Aorta (tissue), 5 donors: ENCODE measurements around the gene NPIPA7. TPM values are rescaled to one million over a fixed set of nuclear protein-coding genes. Genes with fewer than 3 reads are reported as not detected.
"Not testable (repeated sequence)": the region's sequence is repeated elsewhere in the genome, so short reads cannot be mapped to it uniquely, and the experiment has no call there.

Experiments
- ATAC-seq: fragments of 200-7000 bp; cut with Tn5 transposase; one replicate; pipeline ENCODE4 v1.9.1; 2022; ENCODE audit warnings: moderate library complexity; ENCODE audit not compliant: low FRiP score
- DNase-seq, 2 donors: peaks; one replicate each; pipeline ENCODE4 v3.0.0-alpha.2; 2020
- H3K27ac ChIP-seq, 2 donors: one replicate each; pipeline ENCODE4 v1.5.1; 2013; ENCODE audit warnings: low read length in 2 of 2, mild to moderate bottlenecking in 2 of 2, moderate library complexity in 2 of 2, control low read depth in 1 of 2, inconsistent platforms in 1 of 2, low read depth in 1 of 2
- H3K27me3 ChIP-seq, 2 donors: one replicate each; pipeline ENCODE4 v1.6.1; 2013; ENCODE audit warnings: control low read depth in 1 of 2, low read length in 1 of 2, mild to moderate bottlenecking in 1 of 2, moderate library complexity in 1 of 2; ENCODE audit not compliant: insufficient read depth in 2 of 2, control insufficient read depth in 1 of 2
- H3K36me3 ChIP-seq, 2 donors: one replicate each; pipeline ENCODE4 v1.6.1; 2013; ENCODE audit warnings: control low read depth in 1 of 2, low read length in 1 of 2, mild to moderate bottlenecking in 1 of 2; ENCODE audit not compliant: insufficient read depth in 2 of 2, control insufficient read depth in 1 of 2
- H3K4me1 ChIP-seq, 2 donors: one replicate each; pipeline ENCODE4 v1.6.1; 2013; ENCODE audit warnings: low read length in 2 of 2, control low read depth in 1 of 2, mild to moderate bottlenecking in 1 of 2, moderate library complexity in 1 of 2; ENCODE audit not compliant: insufficient read depth in 2 of 2, control insufficient read depth in 1 of 2
- H3K4me3 ChIP-seq, 2 donors: one replicate each; pipeline ENCODE4 v1.5.1; 2013; ENCODE audit warnings: low read length in 2 of 2, control low read depth in 1 of 2, mild to moderate bottlenecking in 1 of 2
- H3K9me3 ChIP-seq: one replicate; pipeline ENCODE4 v1.6.1; 2013; ENCODE audit warnings: mild to moderate bottlenecking, low read length; ENCODE audit not compliant: control insufficient read depth
- WGBS, 2 donors: extraction: QIAGEN DNeasy Blood & Tissue Kit; methylation state at CpG; one replicate each; pipeline ENCODE4 v1.1.7; 2013; 5-methylcytosine and 5-hydroxymethylcytosine counted together
- intact Hi-C, 2 donors: fragments of 100-400 bp; cut with DNase I; formaldehyde crosslinking; loops; one replicate each; pipeline versions ENCODE4 v1.14.2 to v1.15.0; 2022
- polyA plus RNA-seq, 2 donors: library from polyadenylated mRNA; stranded (reverse); fragments of 200-250 nt; gene quantifications; one replicate each; pipeline ENCODE4 v1.2.3, GENCODE V29; 2013
- total RNA-seq, 2 donors: library from RNA; stranded (reverse); fragmentation: NEBNext Ultra II Directional; extraction: Animal tissue kit (Norgen Biotek cat#: 25700); gene quantifications; one replicate each; pipeline ENCODE4 v1.2.1, GENCODE V29; 2021
- donor health status: healthy with polysubstance abuse.
- donor health status: Bipolar disorder and iron deficiency.
- donor health status: DM: no; HTN: no; CAD: no.
- donor health status: DM: no; HTN: no; CAD: no.
- donor health status: DM: yes; HTN: yes; CAD: no.

NPIPA7 gene
- total and polyA plus RNA-seq, 4 donors = 7.5 to 25.3 (median 13.9) TPM; not detected in 1

DNA sequence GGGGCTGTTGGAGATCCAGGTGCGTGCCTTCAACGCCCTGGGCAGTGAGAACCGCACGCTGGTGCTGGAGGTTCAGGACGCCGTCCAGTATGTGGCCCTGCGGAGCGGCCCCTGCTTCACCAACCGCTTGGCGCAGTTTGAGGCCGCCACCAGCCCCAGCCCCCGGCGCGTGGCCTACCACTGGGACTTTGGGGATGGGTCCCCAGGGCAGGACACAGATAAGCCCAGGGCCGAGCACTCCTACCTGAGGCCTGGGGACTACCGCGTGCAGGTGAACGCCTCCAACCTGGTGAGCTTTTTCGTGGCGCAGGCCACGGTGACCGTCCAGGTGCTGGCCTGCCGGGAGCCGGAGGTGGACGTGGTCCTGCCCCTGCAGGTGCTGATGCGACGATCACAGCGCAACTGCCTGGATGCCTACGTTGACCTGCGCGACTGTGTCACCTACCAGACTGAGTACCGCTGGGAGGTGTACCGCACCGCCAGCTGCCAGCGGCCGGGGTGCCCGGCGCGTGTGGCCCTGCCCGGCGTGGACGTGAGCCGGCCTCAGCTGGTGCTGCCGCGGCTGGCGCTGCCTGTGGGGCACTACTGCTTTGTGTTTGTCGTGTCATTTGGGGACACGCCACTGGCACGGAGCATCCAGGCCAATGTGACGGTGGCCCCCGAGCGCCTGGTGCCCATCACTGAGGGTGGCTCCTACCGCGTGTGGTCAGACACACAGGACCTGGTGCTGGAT lies 12.2 kb upstream of the NPIPA7 start:
- H3K27ac ChIP-seq, H3K9me3 ChIP-seq, H3K27me3 ChIP-seq, H3K4me3 ChIP-seq, H3K36me3 ChIP-seq, intact Hi-C loops, H3K4me1 ChIP-seq: not testable (repeated sequence)
- ATAC-seq (peak; percentile 76), DNase-seq (peak; percentile 43 to 77)
- 97 to 98% methylated on average over 27 to 38 of the region's 54 CpGs for WGBS, 2 donors

DNA sequence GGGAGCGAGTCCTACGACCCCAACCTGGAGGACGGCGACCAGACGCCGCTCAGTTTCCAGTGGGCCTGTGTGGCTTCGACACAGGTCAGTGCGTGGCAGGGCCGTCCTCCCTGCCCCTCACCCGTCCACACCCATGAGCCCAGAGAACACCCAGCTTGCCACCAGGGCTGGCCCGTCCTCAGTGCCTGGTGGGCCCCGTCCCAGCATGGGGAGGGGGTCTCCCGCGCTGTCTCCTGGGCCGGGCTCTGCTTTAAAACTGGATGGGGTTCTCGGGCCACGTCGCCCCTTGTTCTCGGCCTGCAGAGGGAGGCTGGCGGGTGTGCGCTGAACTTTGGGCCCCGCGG lies 11.7 kb upstream of the NPIPA7 start:
- WGBS, 2 donors = no CpG with 5 or more reads among the region's 23 CpGs
- ATAC-seq = peak; percentile 64
- H3K36me3 ChIP-seq = not testable (repeated sequence)

DNA sequence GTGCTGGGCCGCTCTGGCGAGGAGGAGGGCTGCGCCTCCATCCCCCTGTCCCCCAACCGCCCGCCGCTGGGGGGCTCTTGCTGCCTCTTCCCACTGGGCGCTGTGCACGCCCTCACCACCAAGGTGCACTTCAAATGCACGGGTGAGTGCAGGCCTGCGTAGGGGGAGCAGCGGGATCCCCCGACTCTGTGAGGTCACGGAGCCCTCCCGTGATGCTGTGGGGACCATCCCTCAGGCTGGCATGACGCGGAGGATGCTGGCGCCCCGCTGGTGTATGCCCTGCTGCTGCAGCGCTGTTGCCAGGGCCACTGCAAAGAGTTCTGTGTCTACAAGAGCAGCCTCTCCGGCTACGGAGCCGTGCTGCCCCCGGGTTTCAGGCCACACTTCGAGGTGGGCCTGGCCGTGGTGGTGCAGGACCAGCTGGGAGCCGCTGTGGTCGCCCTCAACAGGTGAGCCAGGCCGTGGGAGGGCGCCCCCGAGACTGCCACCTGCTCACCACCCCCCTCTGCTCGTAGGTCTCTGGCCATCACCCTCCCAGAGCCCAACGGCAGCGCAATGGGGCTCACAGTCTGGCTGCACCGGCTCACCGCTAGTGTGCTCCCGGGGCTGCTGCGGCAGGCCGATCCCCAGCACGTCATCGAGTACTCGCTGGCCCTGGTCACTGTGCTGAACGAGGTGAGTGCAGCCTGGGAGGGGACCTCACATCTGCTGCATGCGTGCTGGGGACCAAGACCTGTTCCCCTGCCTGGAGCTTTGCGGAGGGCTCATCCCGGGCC lies 9.7 kb upstream of the NPIPA7 start:
- H3K4me1 ChIP-seq, H3K27me3 ChIP-seq, H3K4me3 ChIP-seq, H3K27ac ChIP-seq, intact Hi-C loops, ATAC-seq, H3K9me3 ChIP-seq, H3K36me3 ChIP-seq: not testable (repeated sequence)
- 41 to 46% methylated on average over 25 to 31 of the region's 45 CpGs for WGBS, 2 donors
- peak; percentile 38 to 43 for DNase-seq

More for the DNA sequence above, 11.7 kb upstream of the NPIPA7 start:
- H3K4me3 ChIP-seq, H3K27me3 ChIP-seq, intact Hi-C loops, H3K9me3 ChIP-seq, H3K27ac ChIP-seq, DNase-seq, H3K4me1 ChIP-seq: not testable (repeated sequence)

DNA sequence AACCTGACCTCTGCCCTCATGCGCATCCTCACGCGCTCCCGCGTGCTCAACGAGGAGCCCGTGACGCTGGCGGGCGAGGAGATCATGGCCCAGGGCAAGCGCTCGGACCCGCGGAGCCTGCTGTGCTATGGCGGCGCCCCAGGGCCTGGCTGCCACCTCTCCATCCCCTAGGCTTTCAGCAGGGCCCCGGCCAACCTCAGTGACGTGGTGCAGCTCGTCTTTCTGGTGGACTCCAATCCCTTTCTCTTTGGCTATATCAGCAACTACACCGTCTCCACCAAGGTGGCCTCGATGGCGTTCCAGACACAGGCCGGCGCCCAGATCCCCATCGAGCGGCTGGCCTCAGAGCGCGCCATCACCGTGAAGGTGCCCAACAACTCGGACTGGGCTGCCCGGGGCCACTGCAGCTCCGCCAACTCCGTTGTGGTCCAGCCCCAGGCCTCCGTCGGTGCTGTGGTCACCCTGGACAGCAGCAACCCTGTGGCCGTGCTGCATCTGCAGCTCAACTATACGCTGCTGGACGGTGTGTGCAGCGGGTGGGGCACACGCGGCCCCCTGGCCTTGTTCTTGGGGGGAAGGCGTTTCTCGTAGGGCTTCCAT lies 7.7 kb upstream of the NPIPA7 start:
- DNase-seq = peak; percentile 40 to 62
- 84 to 86% methylated on average over 18 to 28 of the region's 43 CpGs for WGBS, 2 donors
- H3K4me1 ChIP-seq = not testable (repeated sequence)

DNA sequence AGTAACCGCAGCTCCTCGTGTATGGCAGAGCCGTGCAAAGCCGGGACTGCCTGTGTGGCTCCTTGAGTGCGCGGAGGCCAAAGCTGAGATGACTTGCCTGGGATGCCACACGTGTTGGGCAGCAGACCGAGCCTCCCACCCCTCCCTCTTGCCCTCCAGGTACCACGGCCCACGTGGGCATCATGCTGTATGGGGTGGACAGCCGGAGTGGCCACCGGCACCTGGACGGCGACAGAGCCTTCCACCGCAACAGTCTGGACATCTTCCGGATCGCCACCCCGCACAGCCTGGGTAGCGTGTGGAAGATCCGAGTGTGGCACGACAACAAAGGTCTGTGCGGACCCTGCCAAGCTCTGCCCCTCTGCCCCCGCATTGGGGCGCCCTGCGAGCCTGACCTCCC lies 4.7 kb upstream of the NPIPA7 start:
- ATAC-seq, H3K36me3 ChIP-seq, H3K4me1 ChIP-seq, intact Hi-C loops, H3K4me3 ChIP-seq, H3K27me3 ChIP-seq, H3K9me3 ChIP-seq, H3K27ac ChIP-seq: not testable (repeated sequence)
- peak; percentile 9 to 17 for DNase-seq
- 89 to 91% methylated on average over 5 to 12 of the region's 25 CpGs for WGBS, 2 donors

More for the DNA sequence above, 7.7 kb upstream of the NPIPA7 start:
- H3K36me3 ChIP-seq, H3K4me3 ChIP-seq, ATAC-seq, H3K9me3 ChIP-seq, H3K27me3 ChIP-seq, intact Hi-C loops, H3K27ac ChIP-seq: not testable (repeated sequence)

DNA sequence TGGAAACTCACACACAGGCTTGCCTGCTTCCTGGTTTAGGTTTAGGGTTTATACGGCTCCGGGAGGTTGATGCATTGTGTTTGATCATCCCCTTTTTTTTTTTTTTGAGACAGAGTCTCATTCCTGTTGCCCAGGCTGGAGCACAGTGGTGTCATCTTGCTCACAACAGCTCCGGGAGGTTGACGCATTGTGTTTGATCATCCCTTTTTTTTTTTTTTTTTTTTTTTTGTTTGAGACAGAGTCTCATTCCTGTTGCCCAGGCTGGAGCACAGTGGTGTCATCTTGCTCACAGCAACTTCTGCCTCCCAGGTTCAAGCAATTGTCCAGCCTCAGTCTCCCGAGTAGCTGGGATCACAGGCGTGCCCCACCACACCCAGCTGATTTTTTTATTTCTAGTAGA lies 20.7 kb downstream of the NPIPA7 start:
- not testable (repeated sequence) for H3K9me3 ChIP-seq, H3K27ac ChIP-seq

DNA sequence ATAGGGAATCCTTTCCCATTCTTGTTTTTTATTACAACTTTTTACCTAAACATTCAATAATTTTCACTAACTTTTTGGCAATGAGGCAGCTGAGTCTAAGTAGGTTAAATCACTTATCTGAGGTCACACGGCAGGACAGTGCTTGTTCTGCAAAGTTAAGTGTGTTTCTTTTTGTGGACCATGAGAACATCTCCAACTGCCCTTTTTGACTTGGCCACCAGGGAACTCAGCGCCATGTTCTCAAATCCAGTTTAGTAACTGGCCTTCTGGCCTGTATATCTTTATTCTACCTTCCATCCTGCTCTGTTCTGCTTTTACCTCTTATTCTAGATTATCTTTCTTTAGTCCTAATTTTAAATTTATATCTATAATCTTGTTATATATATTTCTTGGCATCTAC lies 23.4 kb downstream of the NPIPA7 start:
- H3K36me3 ChIP-seq, H3K27ac ChIP-seq, H3K27me3 ChIP-seq, ATAC-seq, H3K9me3 ChIP-seq, intact Hi-C loops, DNase-seq, H3K4me3 ChIP-seq, H3K4me1 ChIP-seq: not testable (repeated sequence)
- no CpG with 5 or more reads among the region's 2 CpGs for WGBS, 2 donors

More for the DNA sequence above, 20.7 kb downstream of the NPIPA7 start:
- H3K27me3 ChIP-seq, DNase-seq, H3K4me3 ChIP-seq, H3K4me1 ChIP-seq, H3K36me3 ChIP-seq, intact Hi-C loops, ATAC-seq: not testable (repeated sequence)
- WGBS, 2 donors = no CpG with 5 or more reads among the region's 6 CpGs

DNA sequence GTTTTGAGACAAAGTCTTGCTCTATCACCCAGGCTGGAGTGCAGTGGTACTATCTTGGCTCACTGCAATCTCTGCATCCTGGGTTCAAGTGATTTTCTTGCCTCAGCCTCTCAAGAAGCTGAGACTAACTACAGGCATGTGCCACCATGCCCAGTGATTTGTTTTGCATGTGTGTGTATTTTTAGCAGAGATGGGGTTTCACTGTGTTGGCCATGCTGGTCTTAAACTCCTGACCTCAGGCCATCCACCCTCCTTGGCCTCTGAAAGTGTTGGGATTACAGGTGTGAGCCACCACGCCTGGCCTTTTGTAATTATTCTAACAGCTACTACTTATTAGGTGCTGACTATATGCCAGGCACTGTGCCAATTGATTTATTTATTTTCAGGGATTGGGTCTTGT lies 25.3 kb downstream of the NPIPA7 start:
- DNase-seq, H3K36me3 ChIP-seq, H3K9me3 ChIP-seq, ATAC-seq, intact Hi-C loops, H3K27ac ChIP-seq, H3K4me1 ChIP-seq, H3K27me3 ChIP-seq, H3K4me3 ChIP-seq: not testable (repeated sequence)
- no CpG with 5 or more reads among the region's 1 CpG for WGBS, 2 donors
